ENCODE results near the gene NTNG2.
A peak's percentile ranks its signal among the peaks of the same experiment; 100 is the strongest.

The NTNG2 gene

GRCh38 chr9:132250324-132251262 lies 88.7 kb downstream of the NTNG2 start:
- no peak for DNase-seq (ENCODE audit: low read depth in 3 of 3)

- no peak for DNase-seq (ENCODE audit: low read depth in 3 of 3)
Observed at GRCh38 chr9:132260846-132261245, 99.0 kb downstream of the NTNG2 start.

- DNase-seq (ENCODE audit: low read depth in 3 of 3) = no peak
Observed at GRCh38 chr9:132266017-132266416, 104.2 kb downstream of the NTNG2 start.

- no peak for DNase-seq (ENCODE audit: low read depth in 3 of 3)
Observed at GRCh38 chr9:132267660-132268059, 105.8 kb downstream of the NTNG2 start.

- peak; percentile 42 to 51 (median 44) for DNase-seq (ENCODE audit: low read depth in 3 of 3)
Observed at GRCh38 chr9:132268725-132269352, 107.0 kb downstream of the NTNG2 start.

GRCh38 chr9:132269704-132270516 lies 108.1 kb downstream of the NTNG2 start:
- DNase-seq (ENCODE audit: low read depth in 3 of 3) = peak in 1 of 3 donors; percentile 49

- DNase-seq (ENCODE audit: low read depth in 3 of 3) = no peak
Observed at GRCh38 chr9:132274861-132275260, 113.0 kb downstream of the NTNG2 start.

- no peak for DNase-seq (ENCODE audit: low read depth in 3 of 3)
Observed at GRCh38 chr9:132283165-132283564, 121.3 kb downstream of the NTNG2 start.

- no peak for DNase-seq (ENCODE audit: low read depth in 3 of 3)
Observed at GRCh38 chr9:132283863-132284262, 122.0 kb downstream of the NTNG2 start.

- no peak for DNase-seq (ENCODE audit: low read depth in 3 of 3)
Observed at GRCh38 chr9:132287256-132287760, 125.5 kb downstream of the NTNG2 start.

GRCh38 chr9:132288361-132288760 lies 126.5 kb downstream of the NTNG2 start:
- no peak for DNase-seq (ENCODE audit: low read depth in 3 of 3)

- DNase-seq (ENCODE audit: low read depth in 3 of 3) = no peak
Observed at GRCh38 chr9:132288966-132289365, 127.1 kb downstream of the NTNG2 start.

- DNase-seq (ENCODE audit: low read depth in 3 of 3) = no peak
Observed at GRCh38 chr9:132293145-132293721, 131.4 kb downstream of the NTNG2 start.

All from stimulated activated CD4-positive, alpha-beta T cell treated with anti-CD3 and anti-CD28 coated beads, TNF-alpha, amount 100 ng/mL, for 48 hours (primary cell).